GM23248 (cell line): Measurements from ENCODE around the gene AMZ2.

Experiments used
- EZH2 ChIP-seq: fragments of 200-600 bp; sonication (generic); IDR thresholded peaks from 2 replicates; pipeline ENCODE4 v1.6.1; 2018; ENCODE audit warnings: antibody characterized with exemption, mild to moderate bottlenecking; ENCODE audit not compliant: insufficient read depth, poor library complexity, severe bottlenecking
- EZH2phosphoT487 ChIP-seq: fragments of 200-600 bp; sonication (generic); IDR thresholded peaks from 2 replicates; pipeline ENCODE4 v1.6.1; 2018; ENCODE audit warnings: antibody characterized with exemption, moderate library complexity, mild to moderate bottlenecking, low read depth; ENCODE audit not compliant: insufficient read depth

DNA sequence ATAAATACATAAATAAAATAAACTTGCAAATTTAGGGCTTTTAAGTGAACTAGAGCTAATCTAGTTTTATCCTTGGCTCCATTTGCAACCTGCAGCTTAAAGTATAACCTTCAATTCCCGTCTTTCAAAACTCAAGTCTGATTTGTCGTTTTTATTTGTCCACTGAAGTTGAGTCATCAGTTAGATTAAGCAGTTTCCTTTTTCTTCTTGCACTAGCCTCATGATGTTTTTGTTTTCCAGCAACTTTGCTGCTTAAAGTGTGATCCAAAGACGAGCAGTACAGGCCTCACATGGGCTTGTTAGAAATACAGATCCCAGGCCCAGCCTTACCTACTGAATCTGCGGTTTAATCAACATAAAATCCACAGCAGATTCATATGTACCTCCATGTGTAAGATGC, 57.3 kb downstream of the AMZ2 start:
- TF ChIP-seq EZH2, result no peak
- TF ChIP-seq EZH2phosphoT487, result no peak
